Measurements from ENCODE around the gene CGA.

DNA sequence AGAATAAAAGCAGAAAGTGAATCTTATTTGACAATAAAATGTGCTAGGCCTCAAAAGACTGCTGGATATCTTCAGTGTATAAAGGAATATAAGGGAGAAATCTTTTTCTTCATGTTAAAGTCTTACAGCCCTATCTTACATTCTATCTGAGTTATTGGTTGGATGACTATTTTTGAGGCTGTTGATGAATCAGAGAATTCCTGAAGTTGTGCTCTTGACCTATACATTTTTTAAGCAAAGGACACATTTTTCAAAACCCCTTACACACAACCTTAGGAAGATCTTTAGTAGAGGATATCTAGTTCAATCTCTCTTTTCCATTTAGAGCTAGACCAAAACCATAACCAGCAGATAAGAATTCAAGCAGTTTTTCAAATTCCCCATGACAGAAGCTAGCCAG, 10.9 kb upstream of the CGA start:
- TF ChIP-seq, protein P1, sequence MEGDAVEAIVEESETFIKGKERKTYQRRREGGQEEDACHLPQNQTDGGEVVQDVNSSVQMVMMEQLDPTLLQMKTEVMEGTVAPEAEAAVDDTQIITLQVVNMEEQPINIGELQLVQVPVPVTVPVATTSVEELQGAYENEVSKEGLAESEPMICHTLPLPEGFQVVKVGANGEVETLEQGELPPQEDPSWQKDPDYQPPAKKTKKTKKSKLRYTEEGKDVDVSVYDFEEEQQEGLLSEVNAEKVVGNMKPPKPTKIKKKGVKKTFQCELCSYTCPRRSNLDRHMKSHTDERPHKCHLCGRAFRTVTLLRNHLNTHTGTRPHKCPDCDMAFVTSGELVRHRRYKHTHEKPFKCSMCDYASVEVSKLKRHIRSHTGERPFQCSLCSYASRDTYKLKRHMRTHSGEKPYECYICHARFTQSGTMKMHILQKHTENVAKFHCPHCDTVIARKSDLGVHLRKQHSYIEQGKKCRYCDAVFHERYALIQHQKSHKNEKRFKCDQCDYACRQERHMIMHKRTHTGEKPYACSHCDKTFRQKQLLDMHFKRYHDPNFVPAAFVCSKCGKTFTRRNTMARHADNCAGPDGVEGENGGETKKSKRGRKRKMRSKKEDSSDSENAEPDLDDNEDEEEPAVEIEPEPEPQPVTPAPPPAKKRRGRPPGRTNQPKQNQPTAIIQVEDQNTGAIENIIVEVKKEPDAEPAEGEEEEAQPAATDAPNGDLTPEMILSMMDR (conservative IDR thresholded peaks at IDR 0.05; ENCODE audit: low read depth, low read length), result no peak
- no peak for TF ChIP-seq EZH2 (IDR thresholded peaks at IDR 0.05; ENCODE audit: borderline replicate concordance, low read depth, low read length, poor library complexity, severe bottlenecking)
